DMS 273 (cell line): ENCODE measurements around the gene FLVCR1.
"Not testable (repeated sequence)": the region's sequence is repeated elsewhere in the genome, so short reads cannot be mapped to it uniquely, and the experiment has no call there.

Experiments used
- DNase-seq: peaks from one replicate; lab custom pipeline; 2025; ENCODE audit not compliant: unreplicated experiment; lab: John Stamatoyannopoulos, UW

The FLVCR1 gene

GRCh38 chr1:212860713-212861581 lies 2.9 kb downstream of the FLVCR1 start:
- DNase-seq, result peak; percentile 64

GRCh38 chr1:212862111-212862690 lies 4.1 kb downstream of the FLVCR1 start:
- DNase-seq, result no peak

- not testable (repeated sequence) for DNase-seq
Observed at GRCh38 chr1:212863345-212863744, 5.3 kb downstream of the FLVCR1 start.

- no peak for DNase-seq
Observed at GRCh38 chr1:212864201-212864600, 6.1 kb downstream of the FLVCR1 start.

GRCh38 chr1:212867192-212867591 lies 9.1 kb downstream of the FLVCR1 start:
- DNase-seq, result no peak

- no peak for DNase-seq
Observed at GRCh38 chr1:212871976-212872375, 13.9 kb downstream of the FLVCR1 start.

- no peak for DNase-seq
Observed at GRCh38 chr1:212873518-212873917, 15.4 kb downstream of the FLVCR1 start.

- no peak for DNase-seq
Observed at GRCh38 chr1:212878418-212878817, 20.3 kb downstream of the FLVCR1 start.

- no peak for DNase-seq
Observed at GRCh38 chr1:212879947-212880690, 22.0 kb downstream of the FLVCR1 start.

GRCh38 chr1:212884592-212884991 lies 26.5 kb downstream of the FLVCR1 start:
- no peak for DNase-seq

- no peak for DNase-seq
Observed at GRCh38 chr1:212892108-212892507, 34.0 kb downstream of the FLVCR1 start.

GRCh38 chr1:212899845-212900244 lies 41.8 kb downstream of the FLVCR1 start:
- DNase-seq, result no peak

- no peak for DNase-seq
Observed at GRCh38 chr1:212901290-212901689, 43.2 kb downstream of the FLVCR1 start.

GRCh38 chr1:212902054-212902453 lies 44.0 kb downstream of the FLVCR1 start:
- DNase-seq, result no peak

GRCh38 chr1:212903664-212904063 lies 45.6 kb downstream of the FLVCR1 start:
- DNase-seq, result no peak

- not testable (repeated sequence) for DNase-seq
Observed at GRCh38 chr1:212908071-212908470, 50.0 kb downstream of the FLVCR1 start.

- DNase-seq, result no peak
Observed at GRCh38 chr1:212908971-212909370, 50.9 kb downstream of the FLVCR1 start.

GRCh38 chr1:212909652-212910063 lies 51.6 kb downstream of the FLVCR1 start:
- no peak for DNase-seq

GRCh38 chr1:212910213-212910612 lies 52.1 kb downstream of the FLVCR1 start:
- not testable (repeated sequence) for DNase-seq

GRCh38 chr1:212913638-212914037 lies 55.6 kb downstream of the FLVCR1 start:
- DNase-seq, result not testable (repeated sequence)

GRCh38 chr1:212914110-212914509 lies 56.0 kb downstream of the FLVCR1 start:
- DNase-seq, result not testable (repeated sequence)

GRCh38 chr1:212914789-212915188 lies 56.7 kb downstream of the FLVCR1 start:
- peak; percentile 20 for DNase-seq
